Duodenal mucosa (tissue), 2 donors: ENCODE data around the gene TNIK.
"Not testable (repeated sequence)": the region's sequence is repeated elsewhere in the genome, so short reads cannot be mapped to it uniquely, and the experiment has no call there.

Experiments used
- H3K27ac ChIP-seq: one replicate; pipeline ENCODE4 v1.7.0; 2013; ENCODE audit warnings: low read depth, low read length
- H3K27me3 ChIP-seq, 2 donors: one replicate each; pipeline ENCODE4 v1.7.0; 2013; ENCODE audit warnings: low read length in 2 of 2, control low read depth in 1 of 2; ENCODE audit not compliant: insufficient read depth in 2 of 2, control insufficient read depth in 1 of 2
- H3K36me3 ChIP-seq, 2 donors: one replicate each; pipeline ENCODE4 v1.7.0; 2013; ENCODE audit warnings: low read length in 2 of 2, control low read depth in 1 of 2; ENCODE audit not compliant: insufficient read depth in 2 of 2, control insufficient read depth in 1 of 2
- H3K4me1 ChIP-seq, 2 donors: one replicate each; pipeline ENCODE4 v1.7.0; 2013; ENCODE audit warnings: low read length in 2 of 2, control low read depth in 1 of 2; ENCODE audit not compliant: insufficient read depth in 2 of 2, control insufficient read depth in 1 of 2
- H3K4me3 ChIP-seq, 2 donors: one replicate each; pipeline ENCODE4 v1.7.0; 2013; ENCODE audit warnings: low read length in 2 of 2, low read depth in 1 of 2
- H3K9ac ChIP-seq, 2 donors: one replicate each; pipeline ENCODE4 v1.7.0; 2013; ENCODE audit warnings: low read length in 2 of 2, low read depth in 1 of 2
- H3K9me3 ChIP-seq, 2 donors: one replicate each; pipeline ENCODE4 v1.7.0; 2013; ENCODE audit warnings: low read length in 2 of 2, control low read depth in 1 of 2; ENCODE audit not compliant: control insufficient read depth in 1 of 2

TNIK gene

GRCh38 chr3:171295484-171296373 lies 164.5 kb downstream of the TNIK start:
- H3K4me1 ChIP-seq: no peaks in the 10 kb centered on the region
- no peak overlapping the region for H3K9ac ChIP-seq
- no peaks in the 10 kb centered on the region for H3K9me3 ChIP-seq
- no peaks in the 10 kb centered on the region for H3K36me3 ChIP-seq
- no peak overlapping the region for H3K4me3 ChIP-seq
- H3K27ac ChIP-seq: no peak overlapping the region
- no peaks in the 10 kb centered on the region for H3K27me3 ChIP-seq

GRCh38 chr3:171293142-171293782 lies 166.9 kb downstream of the TNIK start:
- no peak overlapping the region for H3K4me3 ChIP-seq
- H3K27ac ChIP-seq: no peak overlapping the region
- no peaks in the 10 kb centered on the region for H3K4me1 ChIP-seq
- H3K27me3 ChIP-seq: no peaks in the 10 kb centered on the region
- no peak overlapping the region for H3K9ac ChIP-seq
- no peaks in the 10 kb centered on the region for H3K36me3 ChIP-seq
- no peaks in the 10 kb centered on the region for H3K9me3 ChIP-seq

GRCh38 chr3:171290680-171291079 lies 169.5 kb downstream of the TNIK start:
- H3K9ac ChIP-seq: no peak overlapping the region
- H3K36me3 ChIP-seq: no peaks in the 10 kb centered on the region
- H3K27me3 ChIP-seq: no peaks in the 10 kb centered on the region
- no peak overlapping the region for H3K4me3 ChIP-seq
- no peaks in the 10 kb centered on the region for H3K9me3 ChIP-seq
- no peak overlapping the region for H3K27ac ChIP-seq
- peaks cover 0 to 5% of the 10 kb centered on the region in 2 donors for H3K4me1 ChIP-seq

- H3K9ac ChIP-seq: no peak overlapping the region
- H3K27me3 ChIP-seq: no peaks in the 10 kb centered on the region
- H3K4me3 ChIP-seq: no peak overlapping the region
- no peak overlapping the region for H3K27ac ChIP-seq
- H3K36me3 ChIP-seq: no peaks in the 10 kb centered on the region
- no peaks in the 10 kb centered on the region for H3K9me3 ChIP-seq
- H3K4me1 ChIP-seq: peaks cover 0 to 5% of the 10 kb centered on the region in 2 donors
Observed at GRCh38 chr3:171289291-171289690, 170.9 kb downstream of the TNIK start.

- H3K9me3 ChIP-seq, H3K9ac ChIP-seq, H3K27ac ChIP-seq, H3K4me1 ChIP-seq, H3K4me3 ChIP-seq, H3K27me3 ChIP-seq, H3K36me3 ChIP-seq: not testable (repeated sequence)
Observed at GRCh38 chr3:171287761-171288160, 172.4 kb downstream of the TNIK start.

- H3K27me3 ChIP-seq: no peaks in the 10 kb centered on the region
- no peaks in the 10 kb centered on the region for H3K9me3 ChIP-seq
- no peaks in the 10 kb centered on the region for H3K36me3 ChIP-seq
- H3K27ac ChIP-seq: no peak overlapping the region
- H3K4me1 ChIP-seq: peaks cover 0 to 5% of the 10 kb centered on the region in 2 donors
- no peak overlapping the region for H3K4me3 ChIP-seq
- H3K9ac ChIP-seq: no peak overlapping the region
Observed at GRCh38 chr3:171286580-171287249, 173.5 kb downstream of the TNIK start.

- Histone ChIP-seq H3K4me3 (no peak overlapping the region), H3K9ac (no peak overlapping the region), H3K9me3 (no peaks in the 10 kb centered on the region), H3K27me3 (no peaks in the 10 kb centered on the region), H3K4me1 (peaks cover 0 to 5% of the 10 kb centered on the region in 2 donors), H3K27ac (no peak overlapping the region), H3K36me3 (no peaks in the 10 kb centered on the region)
Observed at GRCh38 chr3:171285287-171285686, 174.9 kb downstream of the TNIK start.

- no peak overlapping the region for H3K4me3 ChIP-seq
- H3K36me3 ChIP-seq: no peaks in the 10 kb centered on the region
- no peaks in the 10 kb centered on the region for H3K9me3 ChIP-seq
- H3K9ac ChIP-seq: no peak overlapping the region
- H3K27ac ChIP-seq: no peak overlapping the region
- H3K27me3 ChIP-seq: no peaks in the 10 kb centered on the region
- H3K4me1 ChIP-seq: peaks cover 0 to 5% of the 10 kb centered on the region in 2 donors
Observed at GRCh38 chr3:171284308-171285075, 175.7 kb downstream of the TNIK start.

GRCh38 chr3:171283848-171284222 lies 176.4 kb downstream of the TNIK start:
- H3K4me1 ChIP-seq: peaks cover 0 to 5% of the 10 kb centered on the region in 2 donors

More at GRCh38 chr3:171283848-171284222, 176.4 kb downstream of the TNIK start:
- Histone ChIP-seq H3K4me3 (no peak overlapping the region), H3K36me3 (no peaks in the 10 kb centered on the region), H3K9me3 (no peaks in the 10 kb centered on the region), H3K27ac (no peak overlapping the region), H3K9ac (no peak overlapping the region), H3K27me3 (no peaks in the 10 kb centered on the region)
